HG03575 (cell line): Measurements from ENCODE around the gene COL10A1.

Experiments used
- ATAC-seq: cut with Tn5 transposase; IDR thresholded peaks from one replicate; pipeline ENCODE4 v1.9.1; 2021; ENCODE audit not compliant: unreplicated experiment, insufficient number of reproducible peaks, low FRiP score; ENCODE audit errors: extremely low read depth

COL10A1 gene

GRCh38 chr6:116094041-116094440 is 31.9 kb downstream of the COL10A1 start:
- no peak for ATAC-seq

GRCh38 chr6:116090251-116090650 is 35.7 kb downstream of the COL10A1 start:
- ATAC-seq, result peak; percentile 60

- no peak for ATAC-seq
These were observed 37.0 kb downstream of the COL10A1 start for GRCh38 chr6:116088946-116089345.

GRCh38 chr6:116087437-116088027 is 38.4 kb downstream of the COL10A1 start:
- peak; percentile 95 for ATAC-seq

GRCh38 chr6:116084284-116084683 is 41.6 kb downstream of the COL10A1 start:
- no peak for ATAC-seq

DNA sequence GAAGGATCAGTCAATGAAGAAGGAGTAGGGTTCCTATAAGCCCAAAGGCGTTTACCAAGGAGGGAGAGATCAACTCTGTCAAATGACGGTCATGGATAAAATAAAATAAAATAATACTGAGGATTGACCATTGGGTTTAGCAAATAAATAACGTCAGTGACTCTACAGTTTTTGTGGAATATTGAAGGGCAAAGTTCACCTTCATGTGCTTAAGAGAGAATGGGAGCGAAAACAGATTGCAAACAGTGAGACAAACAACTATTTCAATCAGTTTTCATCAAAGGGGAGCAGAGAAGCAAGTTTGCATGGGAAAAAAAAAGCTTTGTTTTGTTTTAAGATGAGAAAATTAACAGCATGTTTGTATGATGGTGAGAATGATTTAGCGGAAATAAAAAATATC is 42.9 kb downstream of the COL10A1 start:
- ATAC-seq, result no peak

- no peak for ATAC-seq
These were observed 47.0 kb downstream of the COL10A1 start for GRCh38 chr6:116078945-116079344.

GRCh38 chr6:116078522-116078921 is 47.4 kb downstream of the COL10A1 start:
- ATAC-seq, result no peak

DNA sequence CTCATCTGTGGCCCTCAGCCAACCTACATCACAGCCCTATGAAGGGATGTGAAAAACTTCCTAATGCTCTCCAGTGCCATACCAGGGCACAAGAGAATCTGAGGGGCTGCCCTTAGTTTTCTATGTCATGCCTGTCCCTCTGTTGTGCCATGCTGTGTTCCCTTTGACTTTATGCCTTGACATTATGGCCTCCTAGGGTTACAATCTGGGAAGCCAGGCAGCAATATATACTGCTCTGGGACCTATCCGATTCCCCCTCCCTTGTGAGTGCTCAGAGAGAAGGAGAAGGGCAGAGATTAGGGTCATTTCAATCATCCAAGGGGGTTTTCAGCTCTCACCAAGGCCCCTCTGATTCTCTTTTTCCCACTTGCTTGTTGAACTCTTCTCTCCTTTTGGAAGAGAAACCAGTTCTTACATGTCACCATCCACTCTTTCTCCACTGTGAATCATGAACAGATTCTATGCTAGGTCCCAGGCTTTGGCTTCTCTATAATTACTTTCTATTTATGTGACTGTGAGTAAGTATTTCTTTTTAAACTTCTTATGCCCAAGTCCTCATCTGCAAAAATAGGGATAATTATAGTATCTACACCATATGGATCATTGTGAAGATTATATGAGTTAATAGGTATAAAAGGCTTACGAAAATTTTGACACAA is 51.1 kb downstream of the COL10A1 start:
- ATAC-seq, result no peak

DNA sequence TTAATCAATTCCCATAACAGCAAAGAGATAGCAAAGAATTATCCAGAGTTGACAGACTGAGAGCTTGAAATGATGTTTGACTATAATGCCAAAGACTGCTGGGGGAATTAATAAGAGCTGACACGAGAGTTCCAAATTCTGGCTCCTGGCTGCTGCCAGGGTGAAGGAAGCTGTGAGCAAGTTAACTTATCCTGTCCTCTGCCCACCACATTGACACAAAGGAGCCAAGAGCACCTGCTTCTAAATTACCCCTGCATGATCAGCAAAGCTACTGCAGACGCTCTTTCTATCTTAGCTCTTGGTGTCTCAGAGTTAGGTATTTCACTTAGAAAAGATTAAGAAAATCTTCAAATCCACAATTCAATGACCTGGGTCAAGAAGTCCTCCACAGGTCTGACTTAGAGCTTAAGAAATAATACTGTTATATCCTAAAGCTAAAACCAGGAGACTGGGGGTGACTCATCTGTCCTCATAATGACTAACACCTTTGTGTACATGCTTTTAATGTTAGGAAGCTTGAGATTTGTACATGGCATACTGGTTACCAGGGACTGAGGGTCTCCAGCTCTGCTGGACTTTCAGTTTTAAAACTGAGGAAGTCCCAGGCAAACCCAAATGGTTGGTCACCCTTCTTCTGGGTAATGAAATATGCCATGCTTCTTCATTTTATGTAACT is 52.0 kb downstream of the COL10A1 start:
- ATAC-seq, result no peak

GRCh38 chr6:116072368-116072767 is 53.6 kb downstream of the COL10A1 start:
- ATAC-seq, result no peak

DNA sequence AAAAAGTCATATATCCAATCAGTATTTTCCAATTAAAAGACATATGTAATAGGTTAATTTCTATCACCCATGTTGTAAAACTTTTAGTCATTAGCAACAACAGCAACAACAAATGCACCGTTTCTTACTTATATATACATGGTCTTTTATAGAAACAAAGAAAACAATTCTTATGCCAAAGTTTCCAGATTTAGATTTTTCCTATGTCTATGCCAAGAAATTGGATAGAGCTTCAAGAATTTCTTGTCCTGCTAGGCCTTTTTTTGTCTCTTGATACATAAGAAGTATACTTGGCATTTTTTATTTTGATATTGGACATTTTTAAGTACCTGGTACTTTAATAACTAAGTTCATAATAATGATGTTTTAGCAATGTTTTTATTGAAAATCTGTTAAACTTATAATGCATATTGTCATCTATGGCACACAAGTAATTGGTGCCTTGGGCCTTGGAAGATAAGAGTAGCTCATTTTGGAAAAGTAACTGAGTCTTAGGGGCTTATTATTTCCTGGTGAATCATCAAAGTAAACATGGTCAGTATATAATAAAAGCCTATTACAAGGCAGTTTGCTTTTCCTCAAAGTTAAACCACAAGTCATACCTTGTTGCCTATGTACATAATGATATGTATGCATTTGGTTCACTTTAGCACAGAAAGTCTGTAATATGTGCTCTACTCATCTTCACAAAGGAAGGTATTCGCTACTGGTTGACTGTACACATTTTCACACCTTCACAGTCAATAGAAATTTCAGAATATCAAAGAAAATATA is 55.1 kb downstream of the COL10A1 start:
- ATAC-seq, result no peak

DNA sequence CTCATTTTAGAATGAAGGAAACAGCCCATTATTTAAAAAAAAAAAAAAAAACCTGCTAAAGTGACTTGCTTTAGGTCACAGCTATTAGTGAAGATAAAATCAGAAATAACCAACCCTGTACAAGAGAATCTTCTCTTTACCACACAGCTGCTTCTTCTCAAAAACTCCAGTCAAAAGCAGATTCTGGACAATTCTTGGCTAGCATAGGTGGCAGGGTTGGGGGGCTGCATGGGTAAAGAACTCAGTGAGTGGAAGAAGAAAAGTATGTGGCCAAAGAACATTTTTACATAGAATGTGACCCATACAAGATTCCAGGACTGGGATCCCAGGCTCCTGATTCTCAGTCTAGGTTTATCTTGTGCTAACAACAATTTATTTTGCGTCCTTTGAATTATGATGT is 55.8 kb downstream of the COL10A1 start:
- ATAC-seq, result no peak
